A673 (cell line): ENCODE results near the gene CHTF18.

Source experiments
- CTCF ChIP-seq: fragments of 300-800, 200-600 bp; sonication (generic); conservative IDR thresholded peaks from 2 replicates; pipeline ENCODE4 v1.5.1; 2017; ENCODE audit warnings: low read depth, mild to moderate bottlenecking, antibody characterized with exemption, low read length, moderate library complexity, mixed read lengths
- EZH2 ChIP-seq: fragments of 200-600 bp; sonication (generic); IDR thresholded peaks from 2 replicates; pipeline ENCODE4 v1.6.1; 2017; ENCODE audit warnings: borderline replicate concordance, low read depth, mild to moderate bottlenecking, mixed read lengths, antibody characterized with exemption, low read length; ENCODE audit not compliant: poor library complexity, severe bottlenecking

- TF ChIP-seq CTCF: no peak
- TF ChIP-seq EZH2: no peak
Observed at GRCh38 chr16:776824-777223, 11.6 kb upstream of the CHTF18 start.
